NCI-H146 (cell line): Measurements from ENCODE around the gene DNAH7.

Experiments
- DNase-seq: peaks from one replicate; lab custom pipeline; 2025; lab: John Stamatoyannopoulos, UW

DNAH7 gene

DNA sequence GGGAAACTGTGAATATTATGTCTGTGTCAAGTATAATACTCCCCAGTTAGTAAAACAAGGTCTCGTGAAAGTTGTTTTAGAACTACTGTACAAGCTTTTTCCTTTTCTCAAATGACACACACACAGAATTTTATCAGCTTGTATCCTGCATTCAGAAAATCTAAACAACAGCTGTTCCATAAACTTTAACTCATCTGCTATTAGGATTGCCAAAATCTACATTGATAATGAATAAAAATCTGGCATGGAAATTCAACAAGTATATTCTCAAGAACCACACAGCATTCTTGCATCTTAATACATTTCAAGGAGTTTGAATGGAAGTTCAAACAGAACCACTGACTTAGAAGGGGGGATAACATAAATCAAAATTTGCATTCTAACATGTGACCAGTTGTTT, 260.4 kb downstream of the DNAH7 start:
- DNase-seq: no peak

- no peak for DNase-seq
Observed at GRCh38 chr2:195805283-195805976, 263.2 kb downstream of the DNAH7 start.

DNA sequence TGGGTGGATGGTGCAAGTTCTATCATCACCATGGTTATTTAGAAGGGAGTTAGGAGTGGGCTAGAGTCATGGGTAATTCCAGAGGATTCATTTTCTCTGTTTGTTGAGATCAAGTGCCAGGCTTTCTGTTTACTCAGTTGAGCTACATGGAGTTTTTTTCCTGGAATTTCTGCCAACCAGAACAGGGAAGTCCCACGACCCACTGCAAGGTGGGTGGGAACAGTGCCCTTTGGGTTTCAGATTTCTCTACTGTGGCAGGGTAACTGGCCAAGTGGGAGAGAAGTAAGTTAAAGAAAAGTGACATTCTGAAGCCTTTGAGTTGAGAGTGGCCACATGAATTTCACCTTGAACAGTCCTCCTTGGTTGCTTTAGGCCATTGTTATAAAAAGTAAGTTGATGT, 272.8 kb downstream of the DNAH7 start:
- no peak for DNase-seq

DNA sequence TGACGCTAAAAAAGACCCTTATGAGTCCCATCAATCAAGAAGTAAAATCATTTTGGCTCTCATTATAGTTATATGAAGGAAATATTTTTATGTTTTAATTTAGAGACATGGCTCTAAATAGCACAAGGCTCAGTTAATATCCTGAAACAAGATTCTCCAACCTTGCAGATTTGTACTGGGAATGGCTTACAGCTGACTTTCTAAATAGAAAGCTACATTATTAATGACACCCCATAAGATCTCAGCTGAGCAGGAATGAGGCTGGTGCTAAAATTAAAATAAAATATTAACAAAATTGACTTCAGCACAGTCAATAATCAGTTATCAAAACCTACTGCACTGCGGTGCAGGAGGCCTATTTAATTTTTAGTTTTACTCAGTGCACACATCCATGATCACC, 274.8 kb downstream of the DNAH7 start:
- no peak for DNase-seq

DNA sequence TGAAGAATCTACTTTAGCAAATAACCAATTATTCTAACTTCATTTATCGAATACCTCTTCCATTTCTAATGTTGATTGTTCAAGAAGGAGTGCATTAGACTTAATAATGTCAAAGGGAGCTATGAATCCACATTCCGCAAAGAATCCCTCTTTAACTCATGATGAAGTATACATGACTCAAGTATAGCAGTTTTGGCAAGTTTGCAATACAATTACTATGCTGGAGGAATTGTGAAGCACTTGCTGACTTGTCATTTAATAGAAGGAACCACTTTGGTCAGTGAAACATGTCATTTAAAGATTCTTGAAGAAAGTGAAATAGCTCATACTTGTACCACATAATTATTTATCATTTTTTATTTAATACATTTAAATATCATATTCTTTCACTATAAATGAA, 286.5 kb downstream of the DNAH7 start:
- DNase-seq: no peak

DNA sequence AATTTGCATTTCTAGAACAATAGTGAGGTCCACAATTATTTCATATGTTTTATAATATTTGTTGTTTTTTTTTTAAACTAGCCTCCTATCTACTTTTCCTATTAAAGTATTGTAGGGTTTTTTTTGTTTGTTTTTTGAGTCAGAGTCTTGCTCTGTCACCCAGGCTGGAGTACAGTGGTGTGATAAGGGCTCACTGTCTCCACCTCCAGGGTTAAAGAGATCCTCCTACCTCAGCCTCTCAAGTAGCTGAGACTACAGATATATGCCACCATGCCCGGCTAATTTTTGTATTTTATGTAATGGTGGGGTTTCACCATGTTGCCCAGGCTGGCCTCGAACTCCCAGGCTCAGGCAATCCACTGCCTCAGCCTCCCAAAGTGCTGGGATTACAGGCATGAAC, 289.1 kb downstream of the DNAH7 start:
- DNase-seq: no peak

DNA sequence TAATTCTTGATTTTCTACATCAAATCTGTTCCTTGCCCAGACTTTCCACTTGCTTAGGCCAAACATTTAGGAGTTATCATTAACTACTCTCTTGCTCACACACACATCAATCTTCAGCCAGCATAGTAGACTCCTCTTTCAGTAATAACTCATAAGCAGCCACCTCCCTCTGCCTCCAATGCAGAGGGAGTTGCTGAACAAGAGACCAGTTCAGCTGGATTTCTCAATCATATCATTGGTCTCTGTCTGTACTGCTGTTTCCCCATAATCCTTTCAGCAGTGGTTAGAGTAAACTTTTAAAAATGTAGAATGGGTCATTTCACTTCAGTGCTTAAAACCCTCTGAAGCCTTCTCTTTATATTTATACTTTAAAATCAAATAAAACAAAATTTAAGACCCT, 298.7 kb downstream of the DNAH7 start:
- DNase-seq: no peak

DNA sequence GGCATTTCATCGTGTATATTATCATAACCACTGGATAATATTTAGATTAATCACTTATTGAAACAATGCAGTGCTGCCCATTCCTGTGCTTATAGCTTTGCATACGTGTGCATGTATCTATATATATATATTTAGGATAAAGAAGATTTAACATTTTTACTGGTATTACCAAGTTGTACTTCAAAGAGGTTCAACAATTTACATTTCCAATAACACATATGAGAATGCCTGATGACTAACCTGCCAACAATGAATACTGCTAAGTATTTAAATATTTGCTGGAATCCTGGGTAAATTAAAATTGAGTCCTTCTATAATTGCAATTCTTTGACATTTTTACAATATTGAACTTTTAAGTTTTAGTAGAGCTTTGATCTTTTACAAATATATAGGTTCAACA, 300.2 kb downstream of the DNAH7 start:
- no peak for DNase-seq

DNA sequence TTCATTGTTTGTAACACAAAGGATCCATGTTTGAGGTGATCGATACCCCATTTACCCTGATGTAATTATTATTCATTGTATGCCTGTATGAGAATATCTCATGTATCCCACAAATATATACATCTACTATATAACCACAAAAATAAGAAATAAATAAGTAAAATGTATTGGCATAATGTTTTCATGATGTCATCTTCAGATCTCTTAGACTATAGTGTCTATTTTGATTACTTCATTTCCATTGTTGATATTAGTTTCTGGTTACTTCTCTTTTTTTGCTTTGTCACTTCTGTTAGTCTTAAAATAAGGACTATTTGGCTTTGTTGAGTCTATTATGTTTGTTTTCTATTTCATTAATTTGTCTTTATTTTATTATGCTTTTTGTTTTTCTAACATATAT, 301.9 kb downstream of the DNAH7 start:
- no peak for DNase-seq

- DNase-seq: no peak
Observed at GRCh38 chr2:195763866-195764265, 304.8 kb downstream of the DNAH7 start.

DNA sequence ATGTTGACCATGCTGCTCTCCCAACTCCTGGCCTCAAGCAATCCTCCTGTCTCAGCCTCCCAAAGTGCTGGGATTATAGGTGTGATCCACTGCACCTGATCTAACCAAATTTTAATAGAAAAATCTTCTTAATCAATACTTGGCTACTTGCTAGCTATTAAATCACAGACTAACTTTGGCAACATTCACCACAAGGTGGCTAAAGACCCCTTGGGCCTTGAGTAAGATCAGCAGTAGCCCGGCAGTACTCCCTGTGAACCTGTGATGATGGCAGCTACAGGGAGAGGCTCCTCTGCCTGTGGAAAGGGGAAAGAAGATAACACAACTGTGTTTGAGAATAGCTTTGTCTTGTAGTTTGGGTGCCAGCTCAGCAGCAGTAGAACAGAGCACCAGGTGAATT, 308.8 kb downstream of the DNAH7 start:
- DNase-seq: no peak

GRCh38 chr2:195758846-195759245, 309.8 kb downstream of the DNAH7 start:
- DNase-seq: no peak

DNA sequence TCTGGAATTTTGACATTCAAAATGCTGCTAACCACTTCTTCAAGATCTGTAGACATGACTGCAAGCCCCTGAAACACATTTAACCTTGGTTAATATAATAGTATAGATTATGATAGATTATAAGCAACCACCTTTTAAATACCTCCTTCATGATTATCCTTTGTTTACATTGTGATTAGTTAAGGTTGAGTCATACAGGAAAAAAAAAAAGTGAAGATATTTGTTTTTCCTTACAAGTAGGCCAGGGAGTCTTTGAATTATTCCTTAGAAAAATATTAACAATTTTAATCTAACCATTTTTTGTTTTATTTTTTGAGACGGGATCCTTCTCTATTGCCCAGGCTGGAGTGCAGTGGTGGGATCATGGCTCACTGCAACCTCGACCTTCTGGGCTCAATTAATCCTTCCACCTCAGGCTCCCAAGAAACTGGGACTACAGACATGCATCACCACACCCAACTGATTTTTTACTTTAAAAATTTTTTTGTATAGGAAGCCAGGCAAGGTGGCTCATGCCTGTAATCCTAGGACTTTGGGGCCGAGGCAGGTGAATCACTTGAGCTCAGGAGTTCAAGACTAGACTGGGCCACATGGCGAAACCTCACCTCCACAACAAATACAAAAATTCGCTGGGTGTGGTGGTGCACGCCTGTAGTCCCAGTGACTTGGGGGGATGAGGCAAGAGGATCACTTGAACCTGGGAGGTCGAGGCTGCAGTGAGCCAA, 312.3 kb downstream of the DNAH7 start:
- no peak for DNase-seq

GRCh38 chr2:195741191-195741590, 327.4 kb downstream of the DNAH7 start:
- DNase-seq: no peak

GRCh38 chr2:195737511-195738325, 330.9 kb downstream of the DNAH7 start:
- DNase-seq: no peak

- no peak for DNase-seq
Observed at GRCh38 chr2:195735347-195735746, 333.3 kb downstream of the DNAH7 start.

GRCh38 chr2:195734931-195735330, 333.7 kb downstream of the DNAH7 start:
- no peak for DNase-seq

DNA sequence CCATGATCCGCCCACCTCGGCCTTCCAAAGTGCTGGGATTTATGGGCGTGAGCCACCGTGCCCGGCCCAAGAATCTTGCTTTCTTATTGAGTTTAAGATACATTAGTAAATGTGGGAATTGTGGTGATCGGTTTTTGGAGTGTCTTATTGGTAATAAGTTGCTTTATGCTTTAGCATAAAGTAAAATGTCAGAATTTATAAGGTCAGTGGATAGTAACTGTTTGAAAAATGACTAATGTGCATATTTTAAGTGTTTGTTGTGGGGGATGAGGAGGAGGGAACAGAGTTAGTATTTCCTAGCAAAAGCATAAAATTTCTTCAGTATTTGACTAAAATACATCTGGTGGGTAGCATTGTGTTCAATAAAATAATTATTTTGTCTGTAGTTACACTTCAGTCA, 334.2 kb downstream of the DNAH7 start:
- DNase-seq: no peak

DNA sequence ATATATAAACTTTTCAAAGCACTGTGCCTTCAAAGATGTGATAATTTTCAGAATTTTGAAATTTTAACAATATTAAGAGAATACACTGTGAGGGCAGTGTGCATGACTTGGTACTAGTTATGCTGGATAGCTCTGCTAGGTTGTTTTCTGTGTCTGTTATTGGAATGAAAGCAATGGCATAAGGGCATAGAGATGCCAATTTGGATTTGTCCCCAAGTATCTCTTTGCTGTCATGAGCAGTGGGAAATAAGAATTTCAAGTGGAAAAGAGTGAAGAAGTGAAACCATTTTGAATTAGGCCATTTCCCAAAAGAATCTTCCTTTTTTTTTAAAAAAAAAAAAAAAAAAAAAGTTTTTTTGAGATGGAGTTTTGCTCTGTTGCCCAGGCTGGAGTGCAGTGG, 334.8 kb downstream of the DNAH7 start:
- no peak for DNase-seq

DNA sequence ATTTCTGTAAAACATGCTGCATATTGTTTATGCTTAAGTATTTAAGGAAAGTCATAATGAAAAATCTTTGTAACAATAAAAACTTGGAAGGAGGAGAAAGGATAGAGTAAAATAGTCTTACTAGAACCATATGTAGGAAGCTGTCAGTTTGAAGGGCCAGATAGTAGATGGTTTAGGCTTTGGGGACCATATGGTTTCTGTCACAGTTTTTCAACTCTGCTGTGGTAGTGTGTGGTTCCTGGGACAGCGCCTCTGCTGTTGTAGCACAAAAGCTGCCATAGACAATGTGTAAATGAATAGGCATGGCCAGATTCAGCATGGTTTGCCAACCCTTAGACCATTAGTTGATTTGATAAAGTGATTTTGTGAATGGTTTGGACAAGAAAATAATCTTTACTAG, 336.1 kb downstream of the DNAH7 start:
- no peak for DNase-seq

- DNase-seq: no peak
Observed at GRCh38 chr2:195730912-195731311, 337.7 kb downstream of the DNAH7 start.

GRCh38 chr2:195727106-195727505, 341.5 kb downstream of the DNAH7 start:
- DNase-seq: no peak

DNA sequence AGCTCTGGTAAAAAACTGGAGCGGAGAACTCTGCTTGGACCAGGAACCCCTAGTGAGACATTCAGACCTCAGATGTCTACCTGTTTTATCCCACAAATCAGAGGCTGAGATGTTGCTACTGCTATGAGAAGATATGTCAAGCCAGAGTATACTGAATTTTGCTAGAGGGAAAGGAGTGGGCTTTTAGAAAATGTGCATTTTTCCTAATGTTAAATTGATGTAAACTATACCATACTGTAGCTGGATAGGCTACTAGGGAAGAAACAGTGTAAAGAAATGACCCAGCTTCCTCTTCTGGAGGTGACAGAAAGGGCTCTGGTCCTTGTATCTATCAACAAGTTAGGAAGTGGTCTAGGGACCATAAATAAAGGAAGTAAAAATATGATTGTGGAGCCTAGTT, 346.6 kb downstream of the DNAH7 start:
- no peak for DNase-seq
